Activated T-helper 1 cell treated with anti-CD3 and anti-CD28 coated beads, Interleukin-12 subunit alpha, Interleukin-12 subunit beta, Interleukin-2, Interleukin-4 antibody, amounts not matched to agents 30 ng/mL and 10 ng/mL and 1 ng/mL, durations not matched to agents 14 hours and 24 hours and 36 hours (primary cell): ENCODE data around the gene CARD9. TPM values are rescaled to one million over a fixed set of nuclear protein-coding genes. Genes with fewer than 3 reads are reported as not detected.
"Not testable (repeated sequence)": the region's sequence is repeated elsewhere in the genome, so short reads cannot be mapped to it uniquely, and the experiment has no call there.

Source experiments
- DNase-seq: peaks from one replicate; pipeline ENCODE4 v3.0.0; 2021; ENCODE audit warnings: low spot score
- H3K27ac Mint-ChIP-seq: one replicate; pipeline ENCODE4 v1.8.0; 2021; ENCODE audit warnings: mild to moderate bottlenecking, mixed read lengths
- H3K27me3 Mint-ChIP-seq: one replicate; pipeline ENCODE4 v1.8.0; 2022; ENCODE audit warnings: mild to moderate bottlenecking, moderate library complexity, mixed read lengths; ENCODE audit not compliant: insufficient read depth
- H3K36me3 Mint-ChIP-seq: one replicate; pipeline ENCODE4 v1.8.0; 2021; ENCODE audit warnings: low read depth, mixed read lengths
- H3K4me1 Mint-ChIP-seq: one replicate; pipeline ENCODE4 v1.8.0; 2021; ENCODE audit warnings: low read depth, mixed read lengths
- H3K4me3 Mint-ChIP-seq: one replicate; pipeline ENCODE4 v1.8.0; 2021; ENCODE audit warnings: mild to moderate bottlenecking, moderate library complexity, mixed read lengths
- H3K9me3 Mint-ChIP-seq: one replicate; pipeline ENCODE4 v1.8.0; 2021; ENCODE audit warnings: mixed read lengths
- intact Hi-C: fragments of 100-400 bp; cut with micrococcal nuclease; formaldehyde crosslinking; loops from one replicate; pipeline ENCODE4 v1.15.1; 2024
- total RNA-seq: library from RNA; stranded (reverse); gene quantifications from 2 replicates; pipeline ENCODE4 v1.2.3, GENCODE V29; 2022

Gene CARD9
- total RNA-seq, 1 donor from 2014 or later, result 7.1 TPM

GRCh38 chr9:136328622-136329041 is 44.8 kb downstream of the CARD9 start:
- Mint-ChIP-seq H3K27me3 (no peaks in the 10 kb centered on the region), H3K4me3 (peak overlapping the region; percentile 61), H3K27ac (no peak overlapping the region), H3K36me3 (no peaks in the 10 kb centered on the region), H3K4me1 (no peaks in the 10 kb centered on the region), H3K9me3 (no peaks in the 10 kb centered on the region)
- intact Hi-C loops, result no loop called here
- DNase-seq, result no peak

- Mint-ChIP-seq H3K4me1 (no peaks in the 10 kb centered on the region), H3K4me3 (peak overlapping the region; percentile 61), H3K36me3 (no peaks in the 10 kb centered on the region), H3K27ac (no peak overlapping the region), H3K27me3 (no peaks in the 10 kb centered on the region), H3K9me3 (no peaks in the 10 kb centered on the region)
- no peak for DNase-seq
- intact Hi-C loops, result no loop called here
These were observed 45.4 kb downstream of the CARD9 start for GRCh38 chr9:136328011-136328621.

DNA sequence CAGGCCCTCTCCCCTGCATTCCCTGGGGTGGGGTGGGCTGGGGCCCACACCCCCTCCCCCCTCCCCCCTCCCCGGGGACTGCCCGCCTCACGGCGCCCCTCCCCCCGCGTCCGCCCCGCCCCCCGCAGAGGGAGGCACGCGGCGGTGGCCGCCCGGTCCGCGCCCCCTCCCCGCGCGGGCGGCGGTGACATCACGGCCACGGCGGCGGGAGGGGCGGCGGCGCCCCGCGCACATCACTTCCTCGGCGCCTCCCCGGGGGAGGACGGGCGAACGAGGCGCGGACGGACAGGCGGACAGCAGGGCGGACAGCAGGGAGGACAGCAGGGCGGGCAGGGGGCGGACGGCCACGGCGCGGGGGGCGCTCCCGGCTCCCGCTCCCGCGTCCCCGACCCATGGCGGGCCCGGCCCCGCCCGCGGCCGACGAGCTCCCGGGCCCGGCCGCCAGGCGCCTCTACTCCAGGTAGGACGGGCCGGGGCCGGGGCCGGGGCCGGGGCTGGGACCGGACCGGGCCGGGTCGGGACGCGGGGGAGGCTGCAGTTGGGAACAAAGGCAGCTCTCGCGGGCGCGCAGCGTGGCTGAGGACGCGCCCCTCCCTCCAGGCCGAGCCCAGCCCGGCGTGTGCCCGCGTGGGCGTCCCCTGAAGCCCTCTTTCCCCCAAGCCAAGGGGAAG is 46.0 kb downstream of the CARD9 start, which contains the start of gene GPSM1:
Gene GPSM1, plus strand, starts transcription at position 236 of the 671 bp plus-strand sequence. Its CDS starts 157 bp downstream, at position 393.
- no peaks in the 10 kb centered on the region for H3K4me1 Mint-ChIP-seq
- H3K4me3 Mint-ChIP-seq, result peak within 1 kb of the TSS; percentile 61
- H3K36me3 Mint-ChIP-seq, result no peaks in the 10 kb centered on the region
- H3K9me3 Mint-ChIP-seq, result no peaks in the 10 kb centered on the region
- intact Hi-C loops, result no loop called here
- H3K27ac Mint-ChIP-seq, result no peak within 1 kb of the TSS
- peak; percentile 38 for DNase-seq
- peaks cover 1% of the 10 kb centered on the region for H3K27me3 Mint-ChIP-seq

- intact Hi-C loops, result no loop called here
- peak overlapping the region; percentile 61 for H3K4me3 Mint-ChIP-seq
These were observed 46.6 kb downstream of the CARD9 start for GRCh38 chr9:136326761-136327303.

GRCh38 chr9:136326061-136326760 is 47.3 kb downstream of the CARD9 start:
- Mint-ChIP-seq H3K27me3 (peaks cover 3% of the 10 kb centered on the region), H3K4me3 (no peak overlapping the region), H3K27ac (no peak overlapping the region), H3K36me3 (no peaks in the 10 kb centered on the region), H3K4me1 (no peaks in the 10 kb centered on the region), H3K9me3 (no peaks in the 10 kb centered on the region)
- no peak for DNase-seq
- intact Hi-C loops, result no loop called here

More at GRCh38 chr9:136326761-136327303, 46.6 kb downstream of the CARD9 start:
- Mint-ChIP-seq H3K9me3 (no peaks in the 10 kb centered on the region), H3K36me3 (no peaks in the 10 kb centered on the region), H3K4me1 (no peaks in the 10 kb centered on the region), H3K27me3 (peaks cover 3% of the 10 kb centered on the region), H3K27ac (no peak overlapping the region)
- no peak for DNase-seq

GRCh38 chr9:136325358-136325757 is 48.1 kb downstream of the CARD9 start:
- no peak overlapping the region for H3K4me3 Mint-ChIP-seq
- peaks cover 7% of the 10 kb centered on the region for H3K27me3 Mint-ChIP-seq
- no peaks in the 10 kb centered on the region for H3K36me3 Mint-ChIP-seq
- H3K4me1 Mint-ChIP-seq, result no peaks in the 10 kb centered on the region
- H3K9me3 Mint-ChIP-seq, result no peaks in the 10 kb centered on the region
- H3K27ac Mint-ChIP-seq, result no peak overlapping the region
- intact Hi-C loops, result no loop called here
- no peak for DNase-seq

DNA sequence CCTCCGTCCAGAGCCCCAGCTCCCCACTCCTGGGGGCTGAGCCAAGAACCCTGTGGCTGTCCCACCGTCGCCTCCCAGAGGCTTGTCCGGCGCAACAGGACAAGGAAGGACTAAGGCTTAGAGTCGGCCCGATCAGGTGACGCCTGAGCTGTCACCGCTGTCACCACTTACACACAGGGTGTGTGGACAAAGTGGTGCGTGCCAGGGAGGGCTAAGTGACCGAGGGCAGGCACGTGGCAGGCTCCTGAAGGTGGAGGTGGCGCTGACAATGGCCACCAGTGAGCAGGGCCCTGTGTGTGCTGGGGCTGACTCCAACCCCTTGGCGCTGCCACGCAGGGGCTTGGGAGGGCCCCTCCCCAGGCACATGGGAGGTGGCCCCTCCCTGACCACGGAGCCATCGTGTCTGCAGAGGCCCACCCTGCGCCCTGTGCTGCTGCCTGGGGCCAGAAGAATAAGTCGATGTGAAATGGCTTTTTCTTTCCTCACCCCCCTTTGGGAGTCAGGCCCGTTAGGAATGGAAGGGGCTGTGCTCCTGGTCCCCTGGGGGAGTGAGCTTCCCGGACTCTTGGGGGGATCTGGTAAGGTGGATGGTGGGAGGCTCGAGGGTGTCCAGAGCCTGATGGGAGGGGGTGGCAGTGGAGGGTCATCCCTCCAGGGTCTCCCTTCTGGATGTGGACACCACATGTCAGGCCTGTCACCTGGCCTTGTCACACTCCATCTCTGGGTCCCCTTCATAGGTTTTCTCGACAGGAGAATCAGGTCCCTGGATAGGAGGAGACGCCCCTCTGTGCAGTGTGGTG is 48.8 kb downstream of the CARD9 start:
- Mint-ChIP-seq H3K4me3 (no peak overlapping the region), H3K27ac (no peak overlapping the region), H3K9me3 (no peaks in the 10 kb centered on the region), H3K36me3 (no peaks in the 10 kb centered on the region), H3K27me3 (peaks cover 7% of the 10 kb centered on the region), H3K4me1 (no peaks in the 10 kb centered on the region)
- intact Hi-C loops, result no loop called here
- no peak for DNase-seq

DNA sequence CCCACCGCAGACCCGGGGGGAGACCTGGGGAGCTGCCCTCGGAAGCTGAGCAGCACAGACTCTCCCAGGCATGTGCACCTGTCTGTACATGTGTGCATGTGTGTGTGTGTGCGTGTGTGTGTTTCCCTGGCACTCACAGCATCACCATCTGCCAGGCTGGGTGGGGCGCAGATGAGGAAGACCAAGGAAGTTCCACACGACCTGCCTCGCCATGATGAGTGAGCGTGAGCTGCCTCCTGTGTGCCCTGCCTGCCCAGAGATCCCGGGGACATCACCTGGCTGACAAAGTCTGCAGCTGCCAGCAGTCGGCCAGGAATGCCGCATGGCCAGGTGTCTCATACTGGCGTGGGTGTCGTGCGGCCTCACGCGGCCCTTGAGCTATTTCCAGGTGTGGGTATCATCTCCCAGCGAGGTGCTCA is 50.1 kb downstream of the CARD9 start:
- Mint-ChIP-seq H3K27ac (no peak overlapping the region), H3K4me1 (no peaks in the 10 kb centered on the region), H3K27me3 (peaks cover 7% of the 10 kb centered on the region), H3K36me3 (no peaks in the 10 kb centered on the region), H3K4me3 (no peak overlapping the region), H3K9me3 (no peaks in the 10 kb centered on the region)
- no peak for DNase-seq
- intact Hi-C loops, result no loop called here

DNA sequence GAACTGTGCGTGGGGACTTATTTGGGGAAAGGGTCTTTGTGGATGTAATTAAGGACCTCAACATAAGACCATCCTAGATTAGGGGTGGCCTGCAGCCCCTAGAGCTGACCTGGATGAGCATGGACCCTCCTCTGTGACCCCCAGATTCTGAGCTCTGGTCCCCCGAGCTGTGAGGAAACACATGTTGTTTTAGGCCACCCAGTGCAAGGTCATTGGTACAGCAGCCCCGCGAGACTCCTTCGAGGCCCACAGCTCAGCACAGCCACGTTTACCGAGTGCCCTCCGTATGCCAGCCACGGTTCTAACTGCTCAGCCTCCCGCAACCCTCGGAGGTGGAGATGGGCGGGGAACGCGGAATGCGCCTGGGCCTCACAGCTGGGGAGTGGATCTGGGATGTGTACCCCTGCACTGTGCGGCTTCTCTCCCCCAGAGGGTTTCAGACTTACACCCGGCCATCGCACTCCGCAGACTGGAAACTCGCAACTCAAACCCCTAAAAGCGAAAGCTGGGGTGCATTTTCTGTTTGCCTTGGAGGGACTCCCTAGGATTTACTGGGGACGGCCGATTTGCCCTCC is 50.6 kb downstream of the CARD9 start:
- Mint-ChIP-seq H3K4me1 (no peaks in the 10 kb centered on the region), H3K4me3 (no peak overlapping the region), H3K27ac (no peak overlapping the region), H3K9me3 (no peaks in the 10 kb centered on the region), H3K27me3 (peaks cover 7% of the 10 kb centered on the region), H3K36me3 (no peaks in the 10 kb centered on the region)
- intact Hi-C loops, result no loop called here
- DNase-seq, result no peak

DNA sequence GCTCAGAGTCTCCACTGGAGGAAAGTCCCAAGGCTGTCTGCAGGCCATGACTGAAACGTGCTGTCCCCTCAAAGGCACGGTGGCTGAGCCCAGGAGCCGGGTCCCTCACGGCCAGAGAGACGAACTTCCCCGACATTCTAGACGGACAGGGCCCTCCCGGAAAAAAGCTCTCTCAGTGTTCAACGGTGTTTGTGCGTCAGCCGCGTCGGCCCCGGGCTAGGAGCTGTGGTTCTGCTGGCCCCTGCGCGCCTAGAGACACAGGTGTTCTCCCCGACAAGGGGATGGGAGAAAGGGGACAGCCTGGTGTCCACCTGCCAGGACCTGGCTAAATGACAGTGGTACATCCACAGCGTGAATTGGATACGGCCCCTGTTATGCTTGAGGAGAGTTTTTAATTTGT is 51.9 kb downstream of the CARD9 start:
- no peaks in the 10 kb centered on the region for H3K36me3 Mint-ChIP-seq
- no peak overlapping the region for H3K27ac Mint-ChIP-seq
- DNase-seq, result no peak
- H3K4me1 Mint-ChIP-seq, result no peaks in the 10 kb centered on the region
- no peak overlapping the region for H3K4me3 Mint-ChIP-seq
- intact Hi-C loops, result no loop called here
- peaks cover 9% of the 10 kb centered on the region for H3K27me3 Mint-ChIP-seq
- no peaks in the 10 kb centered on the region for H3K9me3 Mint-ChIP-seq

GRCh38 chr9:136320972-136321371 is 52.5 kb downstream of the CARD9 start:
- intact Hi-C loops, H3K27ac Mint-ChIP-seq, H3K4me3 Mint-ChIP-seq, H3K36me3 Mint-ChIP-seq, DNase-seq, H3K4me1 Mint-ChIP-seq, H3K9me3 Mint-ChIP-seq, H3K27me3 Mint-ChIP-seq: not testable (repeated sequence)

GRCh38 chr9:136319955-136320354 is 53.5 kb downstream of the CARD9 start:
- H3K9me3 Mint-ChIP-seq, result peaks cover 13% of the 10 kb centered on the region
- H3K27me3 Mint-ChIP-seq, H3K4me3 Mint-ChIP-seq, intact Hi-C loops, H3K27ac Mint-ChIP-seq, DNase-seq, H3K4me1 Mint-ChIP-seq, H3K36me3 Mint-ChIP-seq: not testable (repeated sequence)
